Measurements from ENCODE around the gene TVP23A. TPM values are rescaled to one million over a fixed set of nuclear protein-coding genes. Genes with fewer than 3 reads are reported as not detected.
"Not testable (repeated sequence)": the region's sequence is repeated elsewhere in the genome, so short reads cannot be mapped to it uniquely, and the experiment has no call there.

TVP23A gene
- total RNA-seq, 4 donors from 2014 or later, result 0.64 TPM; not detected in 3

- TF ChIP-seq POLR2AphosphoS5 (IDR thresholded peaks at IDR 0.05) (no peak), EP300 (IDR thresholded peaks at IDR 0.05) (no peak), POLR2A (IDR thresholded peaks at IDR 0.05) (no peak), CTCF (IDR thresholded peaks at IDR 0.05) (no peak)
- DNase-seq (ENCODE audit: low spot score in 2 of 2), result no peak
- no peak overlapping the region for H3K4me3 ChIP-seq
- H3K27ac ChIP-seq, result no peak overlapping the region
- H3K9me3 ChIP-seq, result no peaks in the 10 kb centered on the region
- 94% methylated on average over 3 of the region's 3 CpGs for WGBS
- no peaks in the 10 kb centered on the region for H3K36me3 ChIP-seq
- no peaks in the 10 kb centered on the region for H3K27me3 ChIP-seq
- no peaks in the 10 kb centered on the region for H3K4me1 ChIP-seq
These were observed 10.4 kb downstream of the TVP23A start for GRCh38 chr16:10808218-10808617.

GRCh38 chr16:10806698-10807097 is 11.9 kb downstream of the TVP23A start:
- no peak for DNase-seq (ENCODE audit: low spot score in 2 of 2)
- TF ChIP-seq POLR2A (IDR thresholded peaks at IDR 0.05) (no peak), CTCF (IDR thresholded peaks at IDR 0.05) (no peak), POLR2AphosphoS5 (IDR thresholded peaks at IDR 0.05) (no peak), EP300 (IDR thresholded peaks at IDR 0.05) (no peak)
- 78% methylated on average over 6 of the region's 6 CpGs for WGBS
- Histone ChIP-seq H3K27me3 (no peaks in the 10 kb centered on the region), H3K36me3 (no peaks in the 10 kb centered on the region), H3K27ac (no peak overlapping the region), H3K9me3 (no peaks in the 10 kb centered on the region), H3K4me1 (no peaks in the 10 kb centered on the region), H3K4me3 (no peak overlapping the region)

GRCh38 chr16:10805334-10805733 is 13.3 kb downstream of the TVP23A start:
- TF ChIP-seq POLR2A (IDR thresholded peaks at IDR 0.05) (no peak), EP300 (IDR thresholded peaks at IDR 0.05) (no peak)
- DNase-seq (ENCODE audit: low spot score in 2 of 2), result no peak
- H3K4me1 ChIP-seq, result no peaks in the 10 kb centered on the region
- no peaks in the 10 kb centered on the region for H3K36me3 ChIP-seq
- no peaks in the 10 kb centered on the region for H3K9me3 ChIP-seq
- WGBS, result 60% methylated on average over 9 of the region's 9 CpGs
- H3K27ac ChIP-seq, result no peak overlapping the region
- H3K4me3 ChIP-seq, result no peak overlapping the region
- H3K27me3 ChIP-seq, result no peaks in the 10 kb centered on the region

- Histone ChIP-seq H3K4me3 (no peak overlapping the region), H3K27me3 (no peaks in the 10 kb centered on the region), H3K4me1 (no peaks in the 10 kb centered on the region), H3K27ac (no peak overlapping the region), H3K36me3 (no peaks in the 10 kb centered on the region), H3K9me3 (no peaks in the 10 kb centered on the region)
- DNase-seq (ENCODE audit: low spot score in 2 of 2), result no peak
- 90% methylated on average over 3 of the region's 3 CpGs for WGBS
- TF ChIP-seq CTCF (IDR thresholded peaks at IDR 0.05), result no peak
- no peak for TF ChIP-seq EP300 (IDR thresholded peaks at IDR 0.05)
- TF ChIP-seq POLR2A (IDR thresholded peaks at IDR 0.05), result no peak
- TF ChIP-seq POLR2AphosphoS5 (IDR thresholded peaks at IDR 0.05), result no peak
These were observed 18.9 kb downstream of the TVP23A start for GRCh38 chr16:10799736-10800135.

- no peak for DNase-seq (ENCODE audit: low spot score in 2 of 2)
- 83% methylated on average over 4 of the region's 4 CpGs for WGBS
- Histone ChIP-seq H3K4me1 (no peaks in the 10 kb centered on the region), H3K36me3 (no peaks in the 10 kb centered on the region), H3K27me3 (no peaks in the 10 kb centered on the region), H3K9me3 (no peaks in the 10 kb centered on the region), H3K4me3 (no peak overlapping the region), H3K27ac (no peak overlapping the region)
- TF ChIP-seq POLR2A (IDR thresholded peaks at IDR 0.05) (no peak), EP300 (IDR thresholded peaks at IDR 0.05) (no peak), POLR2AphosphoS5 (IDR thresholded peaks at IDR 0.05) (no peak), CTCF (IDR thresholded peaks at IDR 0.05) (no peak)
These were observed 27.5 kb downstream of the TVP23A start for GRCh38 chr16:10791048-10791447.

GRCh38 chr16:10788630-10789029 is 30.0 kb downstream of the TVP23A start:
- not testable (repeated sequence) for H3K4me3 ChIP-seq; H3K36me3 ChIP-seq; DNase-seq (ENCODE audit: low spot score in 2 of 2); H3K27me3 ChIP-seq; H3K4me1 ChIP-seq; H3K27ac ChIP-seq; H3K9me3 ChIP-seq
- 64% methylated on average over 4 of the region's 4 CpGs for WGBS

Data from suprapubic skin (tissue), 4 donors.